ENCODE results near the gene THOC3.
"Not testable (repeated sequence)": the region's sequence is repeated elsewhere in the genome, so short reads cannot be mapped to it uniquely, and the experiment has no call there.

DNA sequence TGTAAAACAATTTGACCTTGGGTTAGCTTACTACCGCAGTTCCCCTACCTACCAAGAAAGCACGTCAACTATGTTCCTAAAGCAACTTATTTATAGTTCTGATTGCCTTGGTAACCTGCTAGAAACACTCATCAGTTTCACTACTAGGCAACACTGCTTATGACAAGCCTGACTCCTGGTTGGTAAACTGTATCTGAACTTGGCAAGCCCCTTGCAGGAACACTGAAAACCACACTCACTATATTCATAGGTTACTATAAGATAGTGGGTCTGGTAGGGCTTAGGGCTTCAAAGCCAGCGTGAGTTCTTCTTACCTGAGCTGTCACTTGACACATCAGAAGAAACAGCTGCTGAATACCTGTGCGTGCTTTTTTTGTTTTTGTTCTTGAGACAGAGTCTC, 49.2 kb upstream of the THOC3 start:
- TF ChIP-seq, protein P1, sequence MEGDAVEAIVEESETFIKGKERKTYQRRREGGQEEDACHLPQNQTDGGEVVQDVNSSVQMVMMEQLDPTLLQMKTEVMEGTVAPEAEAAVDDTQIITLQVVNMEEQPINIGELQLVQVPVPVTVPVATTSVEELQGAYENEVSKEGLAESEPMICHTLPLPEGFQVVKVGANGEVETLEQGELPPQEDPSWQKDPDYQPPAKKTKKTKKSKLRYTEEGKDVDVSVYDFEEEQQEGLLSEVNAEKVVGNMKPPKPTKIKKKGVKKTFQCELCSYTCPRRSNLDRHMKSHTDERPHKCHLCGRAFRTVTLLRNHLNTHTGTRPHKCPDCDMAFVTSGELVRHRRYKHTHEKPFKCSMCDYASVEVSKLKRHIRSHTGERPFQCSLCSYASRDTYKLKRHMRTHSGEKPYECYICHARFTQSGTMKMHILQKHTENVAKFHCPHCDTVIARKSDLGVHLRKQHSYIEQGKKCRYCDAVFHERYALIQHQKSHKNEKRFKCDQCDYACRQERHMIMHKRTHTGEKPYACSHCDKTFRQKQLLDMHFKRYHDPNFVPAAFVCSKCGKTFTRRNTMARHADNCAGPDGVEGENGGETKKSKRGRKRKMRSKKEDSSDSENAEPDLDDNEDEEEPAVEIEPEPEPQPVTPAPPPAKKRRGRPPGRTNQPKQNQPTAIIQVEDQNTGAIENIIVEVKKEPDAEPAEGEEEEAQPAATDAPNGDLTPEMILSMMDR (conservative IDR thresholded peaks at IDR 0.05; ENCODE audit: low read length): not testable (repeated sequence)
- TF ChIP-seq EZH2phosphoT487 (IDR thresholded peaks at IDR 0.05; ENCODE audit: borderline replicate concordance): not testable (repeated sequence)

All from Loucy (cell line).